ENCODE results near the gene NR5A2. TPM values are rescaled to one million over a fixed set of nuclear protein-coding genes. Genes with fewer than 3 reads are reported as not detected.
A peak's percentile ranks its signal among the peaks of the same experiment; 100 is the strongest.

NR5A2 gene
- total RNA-seq (49.6 and 55.5 TPM in 2 replicates), polyA plus RNA-seq (16.4 and 19.8 TPM in 2 replicates)

DNA sequence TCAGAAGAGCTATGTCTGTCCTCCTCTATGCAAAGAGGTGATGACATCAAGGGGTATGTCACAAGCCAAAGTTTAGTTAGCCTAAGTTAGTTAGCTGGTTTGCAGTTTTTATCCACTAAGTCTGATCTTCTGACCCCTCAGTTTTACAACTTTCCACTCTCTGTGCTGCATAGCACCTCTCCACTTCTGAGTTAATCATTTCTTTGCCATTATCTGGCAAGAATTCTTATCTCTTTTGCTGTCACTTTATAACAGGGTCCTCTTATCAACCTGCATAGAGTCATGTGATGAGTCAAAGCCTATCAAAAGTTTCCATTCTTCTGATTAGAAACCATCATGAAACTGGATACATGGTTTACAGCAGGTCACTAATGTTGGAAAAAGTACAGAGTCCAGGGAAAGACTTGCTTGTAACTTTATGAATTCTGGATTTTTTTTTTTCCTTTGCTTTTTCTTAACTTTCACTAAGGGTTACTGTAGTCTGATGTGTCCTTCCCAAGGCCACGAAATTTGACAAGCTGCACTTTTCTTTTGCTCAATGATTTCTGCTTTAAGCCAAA is at the start of gene NR5A2:
Gene NR5A2 (plus strand): TSS at position 447 of the 560 bp plus-strand sequence. CDS start 138 bp downstream, outside the sequence.
- Histone ChIP-seq H3K9me2 (replicated peaks; ENCODE audit: insufficient read depth) (no peaks in the 10 kb centered on the region), H3K4me3 (peak within 1 kb of the TSS; percentile 82), H2AFZ (peak within 1 kb of the TSS; percentile 64), H3K27me3 (peaks cover 29% of the 10 kb centered on the region), H3K27ac (peak within 1 kb of the TSS; percentile 90), H4K20me1 (ENCODE audit: insufficient read depth, poor library complexity, severe bottlenecking) (no peaks in the 10 kb centered on the region), H3K4me2 (peak within 1 kb of the TSS; percentile 87), H3K4me1 (ENCODE audit: insufficient read depth) (peaks cover 3% of the 10 kb centered on the region), H3K79me2 (peaks cover 27% of the 10 kb centered on the region), H3K36me3 (replicated peaks; ENCODE audit: insufficient read depth, low read depth) (no peaks in the 10 kb centered on the region), H3K9me3 (ENCODE audit: low read depth) (no peaks in the 10 kb centered on the region)
- WGBS (ENCODE audit: low lambda C conversion rate, missing lambda C conversion rate) = 75% methylated on average over 1 of the region's 1 CpG
- DNase-seq (ENCODE audit: low spot score) = peak; percentile 70
- TF ChIP-seq EZH2phosphoT487 (IDR thresholded peaks at IDR 0.05; ENCODE audit: low read depth, severe bottlenecking, unreplicated experiment) (no peak), EZH2 (IDR thresholded peaks at IDR 0.05; ENCODE audit: borderline replicate concordance) (no peak), CTCF (IDR thresholded peaks at IDR 0.05; ENCODE audit: poor library complexity) (no peak)

DNA sequence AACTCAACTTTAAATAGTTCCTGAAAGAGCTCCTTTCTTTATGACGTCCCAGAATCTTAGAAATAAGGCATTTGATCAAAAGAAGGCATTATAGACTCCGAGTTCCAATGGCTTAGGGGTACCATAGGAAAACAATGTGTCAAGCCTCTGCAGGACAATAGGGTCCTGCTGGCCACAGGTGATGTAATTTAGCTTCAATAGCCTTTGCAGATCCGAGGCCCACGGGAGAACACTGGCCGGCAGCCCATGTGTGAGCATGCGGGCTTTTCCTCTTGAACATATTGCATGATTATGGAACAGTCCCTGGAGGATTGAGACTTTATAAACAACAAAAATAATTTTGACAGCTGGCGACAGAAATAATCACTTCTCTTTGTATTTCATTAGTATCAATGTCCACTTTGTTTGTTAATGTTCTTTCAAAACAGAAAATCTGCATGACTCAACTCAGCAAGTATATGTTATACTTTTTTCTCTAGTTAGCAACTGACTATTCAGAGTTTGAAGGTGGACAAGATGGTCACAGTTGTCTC is 49.0 kb upstream of the NR5A2 start:
- Histone ChIP-seq H3K4me2 (no peak overlapping the region), H3K9me3 (ENCODE audit: low read depth) (no peaks in the 10 kb centered on the region), H3K4me3 (no peak overlapping the region), H3K27me3 (no peaks in the 10 kb centered on the region), H4K20me1 (ENCODE audit: insufficient read depth, poor library complexity, severe bottlenecking) (no peaks in the 10 kb centered on the region), H3K36me3 (replicated peaks; ENCODE audit: insufficient read depth, low read depth) (no peaks in the 10 kb centered on the region), H3K79me2 (no peaks in the 10 kb centered on the region), H2AFZ (no peak overlapping the region), H3K9me2 (replicated peaks; ENCODE audit: insufficient read depth) (no peaks in the 10 kb centered on the region), H3K4me1 (ENCODE audit: insufficient read depth) (peaks cover 7% of the 10 kb centered on the region), H3K27ac (no peak overlapping the region)
- TF ChIP-seq EZH2phosphoT487 (IDR thresholded peaks at IDR 0.05; ENCODE audit: low read depth, severe bottlenecking, unreplicated experiment) (no peak), EZH2 (IDR thresholded peaks at IDR 0.05; ENCODE audit: borderline replicate concordance) (no peak)
- WGBS (ENCODE audit: low lambda C conversion rate, missing lambda C conversion rate) = 76% methylated on average over 7 of the region's 7 CpGs
- no peak for DNase-seq (ENCODE audit: low spot score)

GRCh38 chr1:199979071-199979470 is 48.4 kb upstream of the NR5A2 start:
- peaks cover 7% of the 10 kb centered on the region for H3K4me1 ChIP-seq (ENCODE audit: insufficient read depth)
- TF ChIP-seq CTCF (IDR thresholded peaks at IDR 0.05; ENCODE audit: poor library complexity) = no peak
- TF ChIP-seq EZH2phosphoT487 (IDR thresholded peaks at IDR 0.05; ENCODE audit: low read depth, severe bottlenecking, unreplicated experiment) = no peak
- TF ChIP-seq EZH2 (IDR thresholded peaks at IDR 0.05; ENCODE audit: borderline replicate concordance) = no peak
- no peak overlapping the region for H3K4me3 ChIP-seq
- H2AFZ ChIP-seq = no peak overlapping the region
- H3K4me2 ChIP-seq = no peak overlapping the region
- WGBS (ENCODE audit: low lambda C conversion rate, missing lambda C conversion rate) = 100% methylated on average over 1 of the region's 1 CpG
- no peaks in the 10 kb centered on the region for H3K27me3 ChIP-seq
- no peaks in the 10 kb centered on the region for H4K20me1 ChIP-seq (ENCODE audit: insufficient read depth, poor library complexity, severe bottlenecking)
- H3K36me3 ChIP-seq (replicated peaks; ENCODE audit: insufficient read depth, low read depth) = no peaks in the 10 kb centered on the region
- no peaks in the 10 kb centered on the region for H3K79me2 ChIP-seq
- no peak overlapping the region for H3K27ac ChIP-seq
- H3K9me3 ChIP-seq (ENCODE audit: low read depth) = no peaks in the 10 kb centered on the region
- DNase-seq (ENCODE audit: low spot score) = no peak
- H3K9me2 ChIP-seq (replicated peaks; ENCODE audit: insufficient read depth) = no peaks in the 10 kb centered on the region

DNA sequence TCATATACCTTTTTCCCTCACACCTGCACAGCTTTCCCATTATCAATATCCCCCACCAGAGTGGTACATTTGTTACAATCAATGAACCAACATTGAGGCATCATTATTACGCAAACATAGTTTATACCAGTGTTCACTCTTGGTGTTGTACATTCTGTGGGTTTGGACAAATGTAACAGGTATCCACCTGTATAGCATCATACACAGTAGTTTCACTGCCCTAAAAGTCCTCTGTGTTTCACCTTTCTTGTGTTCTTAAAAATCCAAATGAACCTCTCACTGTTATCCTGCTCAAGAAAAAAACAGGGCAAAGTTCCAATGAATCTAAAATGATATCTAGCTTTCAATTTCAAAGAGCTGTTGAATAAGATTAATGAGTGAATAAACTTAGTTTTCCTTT is 45.9 kb upstream of the NR5A2 start:
- H3K9me2 ChIP-seq (replicated peaks; ENCODE audit: insufficient read depth) = no peaks in the 10 kb centered on the region
- no peaks in the 10 kb centered on the region for H3K27me3 ChIP-seq
- TF ChIP-seq EZH2phosphoT487 (IDR thresholded peaks at IDR 0.05; ENCODE audit: low read depth, severe bottlenecking, unreplicated experiment) = no peak
- no peak for TF ChIP-seq CTCF (IDR thresholded peaks at IDR 0.05; ENCODE audit: poor library complexity)
- H3K4me1 ChIP-seq (ENCODE audit: insufficient read depth) = peaks cover 1% of the 10 kb centered on the region
- 97% methylated on average over 1 of the region's 1 CpG for WGBS (ENCODE audit: low lambda C conversion rate, missing lambda C conversion rate)
- no peaks in the 10 kb centered on the region for H3K36me3 ChIP-seq (replicated peaks; ENCODE audit: insufficient read depth, low read depth)
- no peaks in the 10 kb centered on the region for H3K79me2 ChIP-seq
- no peak overlapping the region for H3K4me3 ChIP-seq
- DNase-seq (ENCODE audit: low spot score) = no peak
- H3K27ac ChIP-seq = no peak overlapping the region
- no peak overlapping the region for H3K4me2 ChIP-seq
- H3K9me3 ChIP-seq (ENCODE audit: low read depth) = no peaks in the 10 kb centered on the region
- H4K20me1 ChIP-seq (ENCODE audit: insufficient read depth, poor library complexity, severe bottlenecking) = no peaks in the 10 kb centered on the region
- no peak overlapping the region for H2AFZ ChIP-seq

All from hepatocyte (in vitro differentiated cells).